H1 (cell line): ENCODE data around the gene TNIP1. TPM values are rescaled to one million over a fixed set of nuclear protein-coding genes. Genes with fewer than 3 reads are reported as not detected.

Source experiments
- CHD1 ChIP-seq: IDR thresholded peaks from 2 replicates; pipeline ENCODE4 v1.6.1; 2012; ENCODE audit warnings: low read depth, low read length, improper control_type of control experiment
- EZH2 ChIP-seq: fragments of 200-600 bp; sonication (generic); IDR thresholded peaks from 2 replicates; pipeline ENCODE4 v1.7.1; 2012; ENCODE audit warnings: low read depth, mild to moderate bottlenecking, moderate library complexity, low read length, inconsistent platforms; ENCODE audit not compliant: severe bottlenecking
- PHF8 ChIP-seq: fragments of 200-600 bp; sonication (generic); conservative IDR thresholded peaks from 2 replicates; pipeline ENCODE4 v1.7.1; 2012; ENCODE audit warnings: low read depth, mild to moderate bottlenecking, inconsistent platforms, low read length, moderate library complexity
- POU5F1 ChIP-seq: IDR thresholded peaks from 2 replicates; pipeline ENCODE4 v1.6.1; 2011; ENCODE audit warnings: low read depth, mild to moderate bottlenecking, low read length, moderate library complexity
- SIRT6 ChIP-seq: IDR thresholded peaks from one replicate; pipeline ENCODE4 v1.7.1; 2012; ENCODE audit warnings: low read length, inconsistent platforms
- SIX5 ChIP-seq: IDR thresholded peaks from 2 replicates; pipeline ENCODE4 v1.6.1; 2011; ENCODE audit warnings: mild to moderate bottlenecking, low read depth, low read length
- TAF1 ChIP-seq: IDR thresholded peaks from 2 replicates; pipeline ENCODE4 v1.6.1; 2011; ENCODE audit warnings: mild to moderate bottlenecking, low read depth, low read length
- polyA plus RNA-seq, 7 experiments: library from polyadenylated mRNA; depleted of rRNA in 3 of 7; stranded (reverse) in 5 of 7; unstranded in 2 of 7; fragments of >200 nt in 5 of 7; fragments of 200-250 nt in 2 of 7; gene quantifications; 1 replicate in 5 of 7; 2 replicates in 1 of 7; 4 replicates in 1 of 7; pipeline versions ENCODE4 v1.2.1 to v1.2.3, GENCODE V29; 2011 to 2013; ENCODE audit warnings: missing spikeins in 2 of 7, mixed read lengths in 2 of 7
- total RNA-seq: library from RNA; stranded (reverse); fragmentation: NEBNext Ultra II Directional; extraction: Animal tissue kit (Norgen Biotek cat#: 25700); gene quantifications from 2 replicates; pipeline ENCODE4 v1.2.1, GENCODE V29; 2021
- TF ChIP-seq, protein P1 (sequence below), 3 experiments: IDR thresholded peaks; 1 replicate in 2 of 3; 2 replicates in 1 of 3; pipeline versions ENCODE4 v1.5.1 to v1.6.1; 2011; ENCODE audit warnings: low read length in 3 of 3, mild to moderate bottlenecking in 3 of 3, inconsistent platforms in 2 of 3, low read depth in 1 of 3, moderate library complexity in 1 of 3; ENCODE audit not compliant: insufficient read depth in 1 of 3; ENCODE audit errors: control extremely low read depth in 1 of 3

The TNIP1 gene
- total and polyA plus RNA-seq, 2 of the 8 experiments (the other 6 are each of a cell fraction or from before 2014, with no cell fraction given): 14.2 to 31.9 TPM

DNA sequence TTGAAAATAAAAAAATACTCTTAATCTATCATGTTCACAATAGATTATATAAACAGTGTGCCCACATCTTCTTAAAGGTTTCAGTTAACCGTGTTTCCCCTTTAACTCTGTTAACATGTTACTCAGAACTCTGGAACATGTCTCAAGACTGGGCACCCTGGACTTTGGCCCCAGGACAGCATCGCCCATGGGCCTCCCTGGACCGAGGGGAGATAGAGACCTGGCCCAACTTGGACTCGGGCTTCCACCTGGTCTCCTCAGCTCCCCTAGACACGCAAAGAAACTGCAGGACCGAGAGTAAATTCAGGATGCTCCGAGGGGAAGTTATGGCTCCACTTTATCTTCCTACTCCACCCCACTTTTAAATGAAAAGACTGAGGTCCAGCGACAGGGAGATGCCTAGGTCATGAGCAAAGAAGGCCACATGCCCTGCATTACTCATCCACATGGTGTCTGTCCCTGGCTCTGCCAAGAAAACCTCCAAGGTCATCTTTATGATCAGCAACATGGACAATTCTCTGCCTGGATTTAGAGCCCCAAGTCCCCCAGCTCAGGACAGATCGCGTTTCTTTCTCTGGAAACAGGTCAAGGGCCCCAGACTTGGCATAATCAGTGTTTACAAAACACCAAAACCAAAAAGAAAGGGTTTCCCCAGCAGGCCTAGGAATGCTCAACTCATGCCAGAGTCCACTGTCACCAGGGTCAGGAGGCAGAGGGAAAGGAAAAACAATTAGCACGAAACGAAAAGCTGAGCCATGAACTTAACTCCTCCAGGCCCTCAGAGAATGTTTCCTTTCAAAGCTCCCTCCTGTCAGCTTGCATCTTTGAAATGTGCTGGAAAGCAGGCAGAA, 43.0 kb downstream of the TNIP1 start (continued):
- TF ChIP-seq, protein P1, sequence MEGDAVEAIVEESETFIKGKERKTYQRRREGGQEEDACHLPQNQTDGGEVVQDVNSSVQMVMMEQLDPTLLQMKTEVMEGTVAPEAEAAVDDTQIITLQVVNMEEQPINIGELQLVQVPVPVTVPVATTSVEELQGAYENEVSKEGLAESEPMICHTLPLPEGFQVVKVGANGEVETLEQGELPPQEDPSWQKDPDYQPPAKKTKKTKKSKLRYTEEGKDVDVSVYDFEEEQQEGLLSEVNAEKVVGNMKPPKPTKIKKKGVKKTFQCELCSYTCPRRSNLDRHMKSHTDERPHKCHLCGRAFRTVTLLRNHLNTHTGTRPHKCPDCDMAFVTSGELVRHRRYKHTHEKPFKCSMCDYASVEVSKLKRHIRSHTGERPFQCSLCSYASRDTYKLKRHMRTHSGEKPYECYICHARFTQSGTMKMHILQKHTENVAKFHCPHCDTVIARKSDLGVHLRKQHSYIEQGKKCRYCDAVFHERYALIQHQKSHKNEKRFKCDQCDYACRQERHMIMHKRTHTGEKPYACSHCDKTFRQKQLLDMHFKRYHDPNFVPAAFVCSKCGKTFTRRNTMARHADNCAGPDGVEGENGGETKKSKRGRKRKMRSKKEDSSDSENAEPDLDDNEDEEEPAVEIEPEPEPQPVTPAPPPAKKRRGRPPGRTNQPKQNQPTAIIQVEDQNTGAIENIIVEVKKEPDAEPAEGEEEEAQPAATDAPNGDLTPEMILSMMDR (IDR thresholded peaks at IDR 0.05; ENCODE audit: control extremely low read depth in 1 of 3, insufficient read depth in 1 of 3, low read depth in 1 of 3, low read length in 3 of 3): no peak
- no peak for TF ChIP-seq EZH2
- no peak for TF ChIP-seq TAF1
- no peak for TF ChIP-seq SIX5
- TF ChIP-seq CHD1: no peak
- TF ChIP-seq POU5F1: no peak
- no peak for TF ChIP-seq PHF8
- TF ChIP-seq SIRT6: no peak
- TF ChIP-seq, all 59 proteins: peak for 0
